ENCODE measurements around the gene BAZ1A. TPM values are rescaled to one million over a fixed set of nuclear protein-coding genes. Genes with fewer than 3 reads are reported as not detected.

The BAZ1A gene
- polyA plus RNA-seq, 1 donor from 2014 or later, result 18.1 TPM

GRCh38 chr14:34865889-34866574 is 9.1 kb downstream of the BAZ1A start:
- Histone ChIP-seq H2AFZ (ENCODE audit: low read depth, low read length) (no peak overlapping the region), H3F3A (ENCODE audit: insufficient read depth, low read length, poor library complexity, severe bottlenecking) (no peaks in the 10 kb centered on the region), H3K4me2 (ENCODE audit: low read length) (no peak overlapping the region), H3K4me3 (ENCODE audit: low read length) (no peak overlapping the region), H3K9me2 (ENCODE audit: insufficient read depth, low read length) (no peaks in the 10 kb centered on the region), H3K27me3 (ENCODE audit: insufficient read depth, low read depth, low read length) (no peaks in the 10 kb centered on the region), H3K79me2 (replicated peaks; ENCODE audit: insufficient read depth, low read length) (peaks cover 51% of the 10 kb centered on the region), H3K9me3 (ENCODE audit: low read length) (no peaks in the 10 kb centered on the region), H3K27ac (ENCODE audit: low read length) (no peak overlapping the region), H3K36me3 (ENCODE audit: insufficient read depth, low read length) (no peaks in the 10 kb centered on the region), H3K9ac (ENCODE audit: low read length) (no peak overlapping the region), H4K20me1 (ENCODE audit: insufficient read depth) (no peaks in the 10 kb centered on the region)
- no peak for TF ChIP-seq RAD21 (conservative IDR thresholded peaks at IDR 0.05)
- no peak for TF ChIP-seq TAF1 (IDR thresholded peaks at IDR 0.05; ENCODE audit: low read depth)
- TF ChIP-seq SMC3 (conservative IDR thresholded peaks at IDR 0.05; ENCODE audit: poor library complexity), result no peak
- no peak for TF ChIP-seq POLR2AphosphoS5 (IDR thresholded peaks at IDR 0.05)
- TF ChIP-seq CTCF (IDR thresholded peaks at IDR 0.05; ENCODE audit: poor library complexity, severe bottlenecking), result no peak
- TF ChIP-seq REST (IDR thresholded peaks at IDR 0.05; ENCODE audit: borderline replicate concordance), result no peak

- H3K79me2 ChIP-seq (replicated peaks; ENCODE audit: insufficient read depth, low read length), result peaks cover 31% of the 10 kb centered on the region
Observed at GRCh38 chr14:34863844-34864243, 11.3 kb downstream of the BAZ1A start.

More at GRCh38 chr14:34863844-34864243, 11.3 kb downstream of the BAZ1A start:
- no peak overlapping the region for H2AFZ ChIP-seq (ENCODE audit: low read depth, low read length)
- no peaks in the 10 kb centered on the region for H4K20me1 ChIP-seq (ENCODE audit: insufficient read depth)
- H3K27ac ChIP-seq (ENCODE audit: low read length), result no peak overlapping the region
- no peaks in the 10 kb centered on the region for H3K36me3 ChIP-seq (ENCODE audit: insufficient read depth, low read length)
- H3K9me3 ChIP-seq (ENCODE audit: low read length), result no peaks in the 10 kb centered on the region
- H3K4me3 ChIP-seq (ENCODE audit: low read length), result no peak overlapping the region
- H3K9ac ChIP-seq (ENCODE audit: low read length), result no peak overlapping the region
- TF ChIP-seq EZH2 (IDR thresholded peaks at IDR 0.05; ENCODE audit: borderline replicate concordance, insufficient read depth, low read length, poor library complexity, severe bottlenecking) (no peak), CTCF (IDR thresholded peaks at IDR 0.05; ENCODE audit: poor library complexity, severe bottlenecking) (no peak), POLR2AphosphoS5 (IDR thresholded peaks at IDR 0.05) (no peak), SMC3 (conservative IDR thresholded peaks at IDR 0.05; ENCODE audit: poor library complexity) (no peak), EP300 (conservative IDR thresholded peaks at IDR 0.05; ENCODE audit: poor library complexity, severe bottlenecking) (no peak), REST (IDR thresholded peaks at IDR 0.05; ENCODE audit: borderline replicate concordance) (no peak), TAF1 (IDR thresholded peaks at IDR 0.05; ENCODE audit: low read depth) (no peak), MXI1 (conservative IDR thresholded peaks at IDR 0.05; ENCODE audit: poor library complexity, severe bottlenecking) (no peak), RAD21 (conservative IDR thresholded peaks at IDR 0.05) (no peak)
- no peaks in the 10 kb centered on the region for H3K27me3 ChIP-seq (ENCODE audit: insufficient read depth, low read depth, low read length)
- no peak overlapping the region for H3K4me2 ChIP-seq (ENCODE audit: low read length)
- no peaks in the 10 kb centered on the region for H3K9me2 ChIP-seq (ENCODE audit: insufficient read depth, low read length)
- no peaks in the 10 kb centered on the region for H3F3A ChIP-seq (ENCODE audit: insufficient read depth, low read length, poor library complexity, severe bottlenecking)
